Measurements from ENCODE around the gene RNF220.

The RNF220 gene

DNA sequence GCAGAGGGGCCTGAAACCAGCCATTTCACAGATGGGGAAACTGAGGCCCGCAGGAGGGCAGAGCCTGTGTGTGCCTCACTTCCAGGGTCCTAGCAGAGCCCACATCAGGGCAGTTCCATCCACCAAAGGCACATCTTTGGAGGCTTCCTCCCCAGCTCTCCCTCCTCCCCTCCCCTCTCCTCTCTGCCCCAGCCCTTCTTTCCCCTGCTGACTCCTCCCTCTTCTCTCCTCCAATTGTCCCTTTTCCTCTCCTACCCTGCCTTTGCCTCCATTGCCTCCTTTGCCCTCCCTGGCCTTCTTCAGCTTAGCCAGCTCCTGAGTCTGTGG is 212.6 kb downstream of the RNF220 start:
- H3K9ac ChIP-seq (ENCODE audit: low read depth, low read length) = no peak overlapping the region
- no peaks in the 10 kb centered on the region for H3K4me1 ChIP-seq (ENCODE audit: control insufficient read depth, insufficient read depth, low read length)
- H3K36me3 ChIP-seq (ENCODE audit: control insufficient read depth, insufficient read depth, low read length) = no peaks in the 10 kb centered on the region
- peak overlapping the region; percentile 37 for H3K4me3 ChIP-seq (ENCODE audit: low read depth, low read length)
- H3K9me3 ChIP-seq (ENCODE audit: control insufficient read depth, insufficient read depth, low read length) = no peaks in the 10 kb centered on the region
- H3K27me3 ChIP-seq (ENCODE audit: control insufficient read depth, insufficient read depth, low read length) = peaks cover 16% of the 10 kb centered on the region

GRCh38 chr1:44619261-44619900 is 214.3 kb downstream of the RNF220 start:
- no peaks in the 10 kb centered on the region for H3K4me1 ChIP-seq (ENCODE audit: control insufficient read depth, insufficient read depth, low read length)
- peaks cover 16% of the 10 kb centered on the region for H3K27me3 ChIP-seq (ENCODE audit: control insufficient read depth, insufficient read depth, low read length)
- H3K9me3 ChIP-seq (ENCODE audit: control insufficient read depth, insufficient read depth, low read length) = no peaks in the 10 kb centered on the region
- no peak overlapping the region for H3K9ac ChIP-seq (ENCODE audit: low read depth, low read length)
- no peak overlapping the region for H3K4me3 ChIP-seq (ENCODE audit: low read depth, low read length)
- no peaks in the 10 kb centered on the region for H3K36me3 ChIP-seq (ENCODE audit: control insufficient read depth, insufficient read depth, low read length)

DNA sequence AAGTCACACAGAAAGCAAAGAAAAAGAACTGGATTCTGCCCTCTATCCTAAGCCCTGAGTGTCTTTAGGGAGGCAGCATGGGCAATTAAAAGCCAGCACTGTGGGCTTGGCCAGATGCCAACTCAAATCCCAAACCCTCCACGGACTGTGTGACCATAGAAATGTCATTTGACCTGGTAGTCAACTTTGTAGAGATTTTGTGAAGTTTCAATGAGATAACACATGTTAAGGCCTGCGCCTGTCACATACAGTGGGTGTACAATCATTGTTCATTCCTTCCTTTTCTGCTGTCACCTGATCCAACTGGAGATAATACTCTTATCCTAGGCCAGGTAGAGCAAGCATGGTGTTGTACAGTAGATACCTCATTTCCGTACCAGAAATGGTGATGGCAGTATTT is 215.0 kb downstream of the RNF220 start:
- peaks cover 16% of the 10 kb centered on the region for H3K27me3 ChIP-seq (ENCODE audit: control insufficient read depth, insufficient read depth, low read length)
- no peak overlapping the region for H3K4me3 ChIP-seq (ENCODE audit: low read depth, low read length)
- H3K4me1 ChIP-seq (ENCODE audit: control insufficient read depth, insufficient read depth, low read length) = no peaks in the 10 kb centered on the region
- H3K9me3 ChIP-seq (ENCODE audit: control insufficient read depth, insufficient read depth, low read length) = no peaks in the 10 kb centered on the region
- no peaks in the 10 kb centered on the region for H3K36me3 ChIP-seq (ENCODE audit: control insufficient read depth, insufficient read depth, low read length)
- H3K9ac ChIP-seq (ENCODE audit: low read depth, low read length) = no peak overlapping the region

GRCh38 chr1:44621841-44622286 is 216.8 kb downstream of the RNF220 start:
- H3K4me1 ChIP-seq (ENCODE audit: control insufficient read depth, insufficient read depth, low read length) = no peaks in the 10 kb centered on the region
- peaks cover 5% of the 10 kb centered on the region for H3K27me3 ChIP-seq (ENCODE audit: control insufficient read depth, insufficient read depth, low read length)
- no peaks in the 10 kb centered on the region for H3K9me3 ChIP-seq (ENCODE audit: control insufficient read depth, insufficient read depth, low read length)
- H3K4me3 ChIP-seq (ENCODE audit: low read depth, low read length) = no peak overlapping the region
- no peaks in the 10 kb centered on the region for H3K36me3 ChIP-seq (ENCODE audit: control insufficient read depth, insufficient read depth, low read length)
- H3K9ac ChIP-seq (ENCODE audit: low read depth, low read length) = no peak overlapping the region

DNA sequence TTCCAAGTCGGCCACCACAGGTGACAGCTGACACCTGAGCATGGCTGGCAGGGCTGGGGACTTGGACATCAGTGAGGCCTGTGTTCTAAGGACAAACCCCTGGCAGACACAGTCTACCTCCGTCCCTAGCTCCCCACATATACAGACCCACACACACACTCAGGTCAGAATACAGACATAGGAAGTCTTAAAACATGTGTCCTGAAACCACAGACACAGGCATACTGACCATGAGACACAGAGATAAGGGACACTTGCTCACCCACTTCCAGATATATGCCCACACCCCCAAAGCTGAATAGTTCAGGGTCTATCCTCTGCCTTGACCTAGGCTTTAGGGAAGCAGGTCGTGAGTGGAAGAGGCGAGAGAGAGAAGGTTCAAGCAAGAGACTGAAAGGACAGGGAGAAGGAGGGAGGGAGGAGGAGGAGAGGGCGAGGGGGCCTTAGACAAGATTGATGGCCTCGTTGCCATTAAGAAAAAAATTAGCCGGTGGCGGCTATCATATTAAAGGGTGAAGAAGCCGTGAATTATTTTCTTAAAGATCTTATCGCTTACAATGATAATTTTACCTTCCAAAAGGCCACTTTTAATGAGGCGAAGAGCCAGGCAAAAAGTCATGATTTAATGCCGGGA is 219.3 kb downstream of the RNF220 start:
- Histone ChIP-seq H3K4me3 (ENCODE audit: low read depth, low read length) (no peak overlapping the region), H3K27me3 (ENCODE audit: control insufficient read depth, insufficient read depth, low read length) (no peaks in the 10 kb centered on the region), H3K36me3 (ENCODE audit: control insufficient read depth, insufficient read depth, low read length) (no peaks in the 10 kb centered on the region), H3K9ac (ENCODE audit: low read depth, low read length) (no peak overlapping the region), H3K4me1 (ENCODE audit: control insufficient read depth, insufficient read depth, low read length) (no peaks in the 10 kb centered on the region), H3K9me3 (ENCODE audit: control insufficient read depth, insufficient read depth, low read length) (no peaks in the 10 kb centered on the region)

GRCh38 chr1:44625348-44625747 is 220.3 kb downstream of the RNF220 start:
- Histone ChIP-seq H3K9ac (ENCODE audit: low read depth, low read length) (no peak overlapping the region), H3K36me3 (ENCODE audit: control insufficient read depth, insufficient read depth, low read length) (no peaks in the 10 kb centered on the region), H3K27me3 (ENCODE audit: control insufficient read depth, insufficient read depth, low read length) (no peaks in the 10 kb centered on the region), H3K4me3 (ENCODE audit: low read depth, low read length) (no peak overlapping the region), H3K4me1 (ENCODE audit: control insufficient read depth, insufficient read depth, low read length) (no peaks in the 10 kb centered on the region), H3K9me3 (ENCODE audit: control insufficient read depth, insufficient read depth, low read length) (no peaks in the 10 kb centered on the region)

DNA sequence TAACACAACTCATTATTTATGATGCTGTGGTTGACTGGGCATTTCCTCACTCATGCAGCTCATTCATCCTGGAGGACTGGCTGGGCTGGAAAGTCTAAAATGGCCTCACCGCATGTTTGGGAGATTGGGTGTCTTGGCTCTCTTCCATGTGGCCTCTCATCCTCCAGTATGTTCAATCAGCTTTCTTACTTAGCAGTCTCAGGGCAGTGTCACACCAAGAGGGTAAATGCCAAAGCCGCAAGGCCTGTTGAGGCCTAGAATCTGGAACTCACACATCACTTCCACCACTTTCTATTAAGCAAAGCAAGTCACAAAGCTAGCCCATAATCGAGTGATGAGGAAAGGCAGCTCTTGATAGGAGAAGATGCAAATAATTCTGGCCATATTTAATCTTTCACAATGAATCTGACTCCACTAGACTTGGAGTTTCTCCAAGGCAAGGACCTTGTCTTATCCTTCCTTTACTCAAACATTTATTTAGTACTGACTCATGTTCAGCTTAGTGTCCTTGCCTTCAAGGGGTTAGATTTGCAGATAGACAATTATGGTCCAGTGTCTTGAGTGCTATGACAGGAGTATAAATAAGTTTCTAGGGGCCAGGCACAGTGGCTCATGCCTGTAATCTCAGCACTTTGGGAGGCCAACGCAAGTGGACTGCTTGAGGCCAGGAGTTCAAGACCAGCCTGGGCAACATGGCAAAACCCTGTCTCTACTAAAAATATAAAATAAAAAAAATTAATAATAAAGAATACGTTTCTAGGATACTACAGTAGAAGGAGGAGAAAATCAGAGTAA is 224.1 kb downstream of the RNF220 start:
- H3K9me3 ChIP-seq (ENCODE audit: control insufficient read depth, insufficient read depth, low read length) = no peaks in the 10 kb centered on the region
- H3K27me3 ChIP-seq (ENCODE audit: control insufficient read depth, insufficient read depth, low read length) = no peaks in the 10 kb centered on the region
- H3K9ac ChIP-seq (ENCODE audit: low read depth, low read length) = no peak overlapping the region
- no peak overlapping the region for H3K4me3 ChIP-seq (ENCODE audit: low read depth, low read length)
- H3K36me3 ChIP-seq (ENCODE audit: control insufficient read depth, insufficient read depth, low read length) = peaks cover 4% of the 10 kb centered on the region
- H3K4me1 ChIP-seq (ENCODE audit: control insufficient read depth, insufficient read depth, low read length) = peaks cover 3% of the 10 kb centered on the region

GRCh38 chr1:44630116-44630515 is 225.1 kb downstream of the RNF220 start:
- Histone ChIP-seq H3K4me1 (ENCODE audit: control insufficient read depth, insufficient read depth, low read length) (peaks cover 3% of the 10 kb centered on the region), H3K36me3 (ENCODE audit: control insufficient read depth, insufficient read depth, low read length) (peaks cover 7% of the 10 kb centered on the region), H3K4me3 (ENCODE audit: low read depth, low read length) (no peak overlapping the region), H3K9me3 (ENCODE audit: control insufficient read depth, insufficient read depth, low read length) (no peaks in the 10 kb centered on the region), H3K9ac (ENCODE audit: low read depth, low read length) (no peak overlapping the region), H3K27me3 (ENCODE audit: control insufficient read depth, insufficient read depth, low read length) (no peaks in the 10 kb centered on the region)

DNA sequence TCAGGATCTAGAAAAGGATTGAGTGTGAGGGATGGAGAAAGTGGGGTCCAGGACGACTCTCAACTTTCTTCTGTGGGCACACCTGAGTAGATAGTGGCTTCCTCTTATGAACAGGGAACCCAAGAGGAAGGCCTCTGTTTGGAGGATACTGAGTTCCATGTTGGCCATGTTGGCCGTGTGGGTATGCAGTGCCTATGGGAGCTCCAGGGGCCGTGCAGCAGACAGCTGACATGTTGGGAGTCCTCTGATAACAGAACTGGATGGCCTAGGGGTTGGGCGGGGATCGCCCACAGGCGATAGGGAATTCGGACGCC is 226.2 kb downstream of the RNF220 start:
- Histone ChIP-seq H3K4me1 (ENCODE audit: control insufficient read depth, insufficient read depth, low read length) (peaks cover 3% of the 10 kb centered on the region), H3K36me3 (ENCODE audit: control insufficient read depth, insufficient read depth, low read length) (peaks cover 19% of the 10 kb centered on the region), H3K27me3 (ENCODE audit: control insufficient read depth, insufficient read depth, low read length) (no peaks in the 10 kb centered on the region), H3K9ac (ENCODE audit: low read depth, low read length) (peak overlapping the region; percentile 96), H3K9me3 (ENCODE audit: control insufficient read depth, insufficient read depth, low read length) (no peaks in the 10 kb centered on the region), H3K4me3 (ENCODE audit: low read depth, low read length) (peak overlapping the region; percentile 70)

GRCh38 chr1:44631647-44632539 is 226.8 kb downstream of the RNF220 start:
- Histone ChIP-seq H3K4me1 (ENCODE audit: control insufficient read depth, insufficient read depth, low read length) (peaks cover 3% of the 10 kb centered on the region), H3K27me3 (ENCODE audit: control insufficient read depth, insufficient read depth, low read length) (no peaks in the 10 kb centered on the region), H3K9me3 (ENCODE audit: control insufficient read depth, insufficient read depth, low read length) (no peaks in the 10 kb centered on the region), H3K36me3 (ENCODE audit: control insufficient read depth, insufficient read depth, low read length) (peaks cover 25% of the 10 kb centered on the region), H3K4me3 (ENCODE audit: low read depth, low read length) (peak overlapping the region; percentile 70), H3K9ac (ENCODE audit: low read depth, low read length) (peak overlapping the region; percentile 96)

DNA sequence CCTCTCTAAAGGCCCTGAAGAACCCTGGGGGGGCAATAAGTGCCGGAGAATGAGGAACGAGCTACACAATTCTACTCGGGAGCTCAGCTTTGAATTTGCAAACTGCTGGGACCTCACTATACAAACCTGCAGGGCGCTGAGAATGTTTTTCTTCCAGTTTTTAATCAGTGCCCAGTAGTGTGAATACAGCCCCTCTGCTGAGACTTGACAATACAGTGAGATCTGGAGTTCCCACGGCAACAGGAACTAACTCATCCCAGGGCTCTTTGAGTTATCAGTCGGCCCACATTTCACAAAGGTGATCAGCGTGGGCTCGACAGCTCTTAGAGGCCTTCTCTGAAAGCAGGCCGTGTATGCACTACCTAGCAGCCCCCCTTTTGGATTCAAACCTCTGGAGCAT is 227.5 kb downstream of the RNF220 start:
- no peaks in the 10 kb centered on the region for H3K9me3 ChIP-seq (ENCODE audit: control insufficient read depth, insufficient read depth, low read length)
- no peaks in the 10 kb centered on the region for H3K27me3 ChIP-seq (ENCODE audit: control insufficient read depth, insufficient read depth, low read length)
- H3K4me3 ChIP-seq (ENCODE audit: low read depth, low read length) = peak overlapping the region; percentile 70
- H3K9ac ChIP-seq (ENCODE audit: low read depth, low read length) = peak overlapping the region; percentile 80
- H3K4me1 ChIP-seq (ENCODE audit: control insufficient read depth, insufficient read depth, low read length) = peaks cover 3% of the 10 kb centered on the region
- peaks cover 32% of the 10 kb centered on the region for H3K36me3 ChIP-seq (ENCODE audit: control insufficient read depth, insufficient read depth, low read length)

Measured in iPS-15b (cell line).